H1 (cell line): ENCODE data around the gene WEE1. TPM values are rescaled to one million over a fixed set of nuclear protein-coding genes. Genes with fewer than 3 reads are reported as not detected.

ENCODE experiments used
- CHD7 ChIP-seq: fragments of 300-600 bp; sonication (generic); IDR thresholded peaks from 2 replicates; pipeline ENCODE4 v1.7.1; 2012; ENCODE audit warnings: low read length, moderate library complexity, mild to moderate bottlenecking, inconsistent platforms; ENCODE audit not compliant: insufficient replicate concordance
- CREB1 ChIP-seq: IDR thresholded peaks from 2 replicates; pipeline ENCODE4 v1.6.1; 2012; ENCODE audit warnings: inconsistent platforms
- FOSL1 ChIP-seq: IDR thresholded peaks from 2 replicates; pipeline ENCODE4 v1.6.1; 2011; ENCODE audit warnings: mild to moderate bottlenecking, low read depth, low read length, moderate library complexity; ENCODE audit not compliant: insufficient read depth
- HDAC6 ChIP-seq: IDR thresholded peaks from one replicate; pipeline ENCODE4 v1.7.1; 2012; ENCODE audit warnings: low read depth, mild to moderate bottlenecking, inconsistent platforms, low read length, moderate library complexity
- SAP30 ChIP-seq: fragments of 300-600 bp; sonication (generic); IDR thresholded peaks from 2 replicates; pipeline ENCODE4 v1.7.1; 2012; ENCODE audit warnings: low read length, moderate library complexity, mild to moderate bottlenecking, inconsistent platforms; ENCODE audit not compliant: insufficient read depth, insufficient replicate concordance
- SIX5 ChIP-seq: IDR thresholded peaks from 2 replicates; pipeline ENCODE4 v1.6.1; 2011; ENCODE audit warnings: mild to moderate bottlenecking, low read depth, low read length
- SRF ChIP-seq: IDR thresholded peaks from 2 replicates; pipeline ENCODE4 v1.6.1; 2011; ENCODE audit warnings: mild to moderate bottlenecking, low read depth, low read length, moderate library complexity
- TCF12 ChIP-seq: IDR thresholded peaks from 2 replicates; pipeline ENCODE4 v1.6.1; 2011; ENCODE audit warnings: low read depth, mild to moderate bottlenecking, low read length
- TEAD4 ChIP-seq: IDR thresholded peaks from 2 replicates; pipeline ENCODE4 v1.6.1; 2012; ENCODE audit warnings: low read depth, low read length, inconsistent platforms, mixed read lengths
- YY1 ChIP-seq: IDR thresholded peaks from 2 replicates; pipeline ENCODE4 v1.6.1; 2011; ENCODE audit warnings: low read depth, mild to moderate bottlenecking, low read length
- polyA plus RNA-seq, 7 experiments: library from polyadenylated mRNA; depleted of rRNA in 3 of 7; stranded (reverse) in 5 of 7; unstranded in 2 of 7; fragments of >200 nt in 5 of 7; fragments of 200-250 nt in 2 of 7; gene quantifications; 1 replicate in 5 of 7; 2 replicates in 1 of 7; 4 replicates in 1 of 7; pipeline versions ENCODE4 v1.2.1 to v1.2.3, GENCODE V29; 2011 to 2013; ENCODE audit warnings: missing spikeins in 2 of 7, mixed read lengths in 2 of 7
- total RNA-seq: library from RNA; stranded (reverse); fragmentation: NEBNext Ultra II Directional; extraction: Animal tissue kit (Norgen Biotek cat#: 25700); gene quantifications from 2 replicates; pipeline ENCODE4 v1.2.1, GENCODE V29; 2021

Gene WEE1
- total and polyA plus RNA-seq, 2 of the 8 experiments (the other 6 are each of a cell fraction or from before 2014, with no cell fraction given) = 40.8 to 120 TPM

DNA sequence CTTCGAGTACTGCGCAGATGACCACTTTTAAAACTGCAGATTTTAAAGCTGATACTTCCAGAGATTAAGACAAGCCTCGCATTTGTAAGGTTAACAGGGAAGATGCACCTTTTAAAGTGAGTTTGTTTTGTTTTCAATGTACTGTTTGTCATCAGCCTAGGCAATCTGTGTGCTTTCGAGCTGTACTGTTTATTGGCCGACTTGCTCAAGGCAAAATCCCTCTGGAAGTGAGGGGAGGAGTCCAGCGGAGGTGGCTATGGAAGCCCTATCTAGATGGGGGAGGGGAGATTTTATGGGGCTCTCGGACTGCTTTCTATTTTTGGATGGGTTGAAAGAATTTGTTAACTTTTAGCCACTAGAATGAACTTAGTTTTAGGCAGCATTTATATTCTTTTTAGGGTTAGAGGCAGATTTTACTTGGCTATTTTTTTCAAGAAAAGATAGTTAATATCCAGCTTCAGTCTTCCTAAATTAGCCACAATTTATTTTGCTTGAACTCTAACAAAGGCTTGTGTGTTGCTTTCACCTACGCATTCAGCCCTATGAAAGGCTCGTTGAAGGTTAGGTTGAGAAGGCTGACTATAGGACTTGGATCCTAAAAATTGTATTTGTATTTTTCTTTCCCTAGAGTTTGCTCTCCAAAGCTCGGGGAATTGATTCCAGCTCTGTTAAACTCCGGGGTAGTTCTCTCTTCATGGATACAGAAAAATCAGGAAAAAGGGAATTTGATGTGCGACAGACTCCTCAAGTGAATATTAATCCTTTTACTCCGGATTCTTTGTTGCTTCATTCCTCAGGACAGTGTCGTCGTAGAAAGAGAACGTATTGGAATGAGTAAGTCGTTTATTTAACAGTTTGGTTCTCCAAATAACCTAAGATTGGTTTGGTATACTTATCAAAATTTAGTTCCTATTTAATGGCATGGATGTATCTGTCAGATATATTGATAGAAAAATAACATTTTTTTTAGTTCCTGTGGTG, 2.1 kb downstream of the WEE1 start (continued):
- no peak for TF ChIP-seq CHD7
- no peak for TF ChIP-seq YY1
- no peak; the same call in 1 of the 2 replicates for TF ChIP-seq CREB1
- TF ChIP-seq SIX5 = no peak
- no peak for TF ChIP-seq FOSL1
- TF ChIP-seq TEAD4 = no peak
- no peak for TF ChIP-seq HDAC6
- TF ChIP-seq TCF12 = no peak
- TF ChIP-seq SAP30 = peak; percentile 65
- TF ChIP-seq SRF = no peak
